ENCODE data around the gene EEF1E1. TPM values are rescaled to one million over a fixed set of nuclear protein-coding genes. Genes with fewer than 3 reads are reported as not detected.

Gene EEF1E1
- total RNA-seq, 1 donor from 2014 or later = 119 TPM

DNA sequence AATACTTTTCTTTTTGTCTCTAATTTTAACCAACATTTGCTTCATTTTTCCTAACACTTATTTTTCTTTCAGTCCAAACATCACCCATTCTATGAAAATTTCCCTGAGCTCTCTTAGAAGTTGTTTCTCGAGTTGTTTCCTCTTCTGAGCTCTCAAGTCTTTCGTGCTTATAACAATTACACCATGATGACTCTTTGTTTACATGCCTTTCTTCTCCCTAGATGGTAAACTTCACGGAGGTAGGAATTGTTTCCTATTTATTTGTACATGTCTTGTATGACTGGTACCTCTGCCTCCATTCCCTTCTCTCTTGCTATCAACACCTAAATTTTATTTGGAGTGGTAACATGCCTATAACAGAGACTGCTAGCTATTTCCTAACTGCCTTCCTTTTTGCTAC, 44.6 kb downstream of the EEF1E1 start:
- no peak overlapping the region for H3K27ac Mint-ChIP-seq
- H4K20me1 ChIP-seq (ENCODE audit: low read depth) = no peaks in the 10 kb centered on the region
- H3K27me3 Mint-ChIP-seq (ENCODE audit: insufficient read depth, low read depth) = no peaks in the 10 kb centered on the region
- H3K4me3 ChIP-seq = no peak overlapping the region
- no peak overlapping the region for H3K4me3 Mint-ChIP-seq
- no peaks in the 10 kb centered on the region for H3F3A ChIP-seq (ENCODE audit: low read depth)
- H2AFZ ChIP-seq (replicated peaks) = no peak overlapping the region
- H3K36me3 ChIP-seq = no peaks in the 10 kb centered on the region
- no peaks in the 10 kb centered on the region for H3K9me3 Mint-ChIP-seq
- no peaks in the 10 kb centered on the region for H3K9me3 ChIP-seq (ENCODE audit: low read depth)
- H3K4me1 Mint-ChIP-seq = peaks cover 3% of the 10 kb centered on the region
- no peaks in the 10 kb centered on the region for H3K27me3 ChIP-seq
- peaks cover 1% of the 10 kb centered on the region for H3K4me1 ChIP-seq
- H3K36me3 Mint-ChIP-seq = peaks cover 19% of the 10 kb centered on the region
- no peak overlapping the region for H3K4me2 ChIP-seq
- H3K79me2 ChIP-seq (ENCODE audit: low read depth) = peaks cover 4% of the 10 kb centered on the region
- no peak overlapping the region for H3K9ac ChIP-seq
- no peak for TF ChIP-seq EZH2 (IDR thresholded peaks at IDR 0.05)
- TF ChIP-seq, protein P1, sequence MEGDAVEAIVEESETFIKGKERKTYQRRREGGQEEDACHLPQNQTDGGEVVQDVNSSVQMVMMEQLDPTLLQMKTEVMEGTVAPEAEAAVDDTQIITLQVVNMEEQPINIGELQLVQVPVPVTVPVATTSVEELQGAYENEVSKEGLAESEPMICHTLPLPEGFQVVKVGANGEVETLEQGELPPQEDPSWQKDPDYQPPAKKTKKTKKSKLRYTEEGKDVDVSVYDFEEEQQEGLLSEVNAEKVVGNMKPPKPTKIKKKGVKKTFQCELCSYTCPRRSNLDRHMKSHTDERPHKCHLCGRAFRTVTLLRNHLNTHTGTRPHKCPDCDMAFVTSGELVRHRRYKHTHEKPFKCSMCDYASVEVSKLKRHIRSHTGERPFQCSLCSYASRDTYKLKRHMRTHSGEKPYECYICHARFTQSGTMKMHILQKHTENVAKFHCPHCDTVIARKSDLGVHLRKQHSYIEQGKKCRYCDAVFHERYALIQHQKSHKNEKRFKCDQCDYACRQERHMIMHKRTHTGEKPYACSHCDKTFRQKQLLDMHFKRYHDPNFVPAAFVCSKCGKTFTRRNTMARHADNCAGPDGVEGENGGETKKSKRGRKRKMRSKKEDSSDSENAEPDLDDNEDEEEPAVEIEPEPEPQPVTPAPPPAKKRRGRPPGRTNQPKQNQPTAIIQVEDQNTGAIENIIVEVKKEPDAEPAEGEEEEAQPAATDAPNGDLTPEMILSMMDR (IDR thresholded peaks at IDR 0.05) = no peak
- TF ChIP-seq EZH2phosphoT487 (IDR thresholded peaks at IDR 0.05) = no peak
- no peak for DNase-seq (ENCODE audit: low spot score)
- no peak overlapping the region for H3K27ac ChIP-seq

DNA sequence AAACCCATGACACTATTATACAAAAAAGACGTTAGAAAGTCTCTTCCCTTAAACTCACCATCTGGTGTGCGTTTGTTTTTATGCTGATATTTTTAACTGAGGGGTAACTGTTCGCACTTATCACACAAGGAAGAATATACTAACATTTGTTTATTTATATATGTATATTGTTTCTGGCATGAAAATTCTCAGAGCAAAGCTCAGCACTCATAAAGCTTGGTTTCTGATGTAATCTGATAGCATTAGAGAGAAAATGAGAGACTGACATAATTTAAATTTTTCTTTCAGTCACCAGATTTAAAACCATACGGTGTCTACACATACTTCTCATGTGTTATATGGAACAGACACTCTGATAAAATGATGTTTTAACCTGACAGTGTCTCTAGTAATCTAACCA, 45.1 kb downstream of the EEF1E1 start:
- Histone ChIP-seq H3K27ac (no peak overlapping the region), H3K4me3 (no peak overlapping the region), H3K4me2 (no peak overlapping the region), H3K4me1 (no peaks in the 10 kb centered on the region), H3K36me3 (no peaks in the 10 kb centered on the region), H3F3A (ENCODE audit: low read depth) (no peaks in the 10 kb centered on the region), H3K9ac (no peak overlapping the region), H4K20me1 (ENCODE audit: low read depth) (no peaks in the 10 kb centered on the region), H3K9me3 (ENCODE audit: low read depth) (no peaks in the 10 kb centered on the region), H3K27me3 (no peaks in the 10 kb centered on the region), H2AFZ (replicated peaks) (no peak overlapping the region), H3K79me2 (ENCODE audit: low read depth) (no peaks in the 10 kb centered on the region)
- H3K4me1 Mint-ChIP-seq = no peaks in the 10 kb centered on the region
- no peak overlapping the region for H3K4me3 Mint-ChIP-seq
- no peak overlapping the region for H3K27ac Mint-ChIP-seq
- no peak for TF ChIP-seq EZH2phosphoT487 (IDR thresholded peaks at IDR 0.05)
- no peak for TF ChIP-seq EZH2 (IDR thresholded peaks at IDR 0.05)
- TF ChIP-seq, protein P1 (IDR thresholded peaks at IDR 0.05) = no peak
- no peaks in the 10 kb centered on the region for H3K9me3 Mint-ChIP-seq
- H3K27me3 Mint-ChIP-seq (ENCODE audit: insufficient read depth, low read depth) = no peaks in the 10 kb centered on the region
- DNase-seq (ENCODE audit: low spot score) = no peak
- H3K36me3 Mint-ChIP-seq = peaks cover 19% of the 10 kb centered on the region

DNA sequence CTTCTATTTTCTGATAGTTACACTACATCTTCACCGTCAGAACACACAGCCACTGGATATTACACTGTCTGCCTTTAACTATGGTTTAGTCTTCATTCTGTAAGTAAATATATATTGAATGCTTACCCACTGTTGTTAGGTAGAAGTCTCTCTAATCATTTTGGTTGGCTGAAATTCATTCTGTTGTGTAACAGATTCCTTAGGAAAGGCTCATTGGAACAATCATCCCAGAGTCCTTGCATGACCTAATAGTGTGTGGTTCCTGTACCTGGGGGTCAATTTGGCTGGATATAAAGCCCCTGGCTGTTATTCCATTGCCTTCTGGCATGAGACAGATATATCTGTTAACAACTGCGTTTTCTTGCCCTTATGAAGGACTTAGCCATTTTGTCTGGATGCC, 48.1 kb downstream of the EEF1E1 start:
- Histone ChIP-seq H3K9ac (no peak overlapping the region), H3K36me3 (no peaks in the 10 kb centered on the region), H3K4me3 (no peak overlapping the region), H3K79me2 (ENCODE audit: low read depth) (no peaks in the 10 kb centered on the region), H2AFZ (replicated peaks) (no peak overlapping the region), H3K9me3 (ENCODE audit: low read depth) (no peaks in the 10 kb centered on the region), H3K27ac (no peak overlapping the region), H3K27me3 (no peaks in the 10 kb centered on the region), H3K4me2 (no peak overlapping the region), H3F3A (ENCODE audit: low read depth) (no peaks in the 10 kb centered on the region), H4K20me1 (ENCODE audit: low read depth) (no peaks in the 10 kb centered on the region), H3K4me1 (no peaks in the 10 kb centered on the region)
- TF ChIP-seq EZH2 (IDR thresholded peaks at IDR 0.05) (no peak), EZH2phosphoT487 (IDR thresholded peaks at IDR 0.05) (no peak)
- TF ChIP-seq, protein P1 (IDR thresholded peaks at IDR 0.05) = no peak
- H3K36me3 Mint-ChIP-seq = peaks cover 29% of the 10 kb centered on the region
- peaks cover 3% of the 10 kb centered on the region for H3K9me3 Mint-ChIP-seq
- H3K27ac Mint-ChIP-seq = no peak overlapping the region
- no peaks in the 10 kb centered on the region for H3K4me1 Mint-ChIP-seq
- H3K27me3 Mint-ChIP-seq (ENCODE audit: insufficient read depth, low read depth) = no peaks in the 10 kb centered on the region
- no peak for DNase-seq (ENCODE audit: low spot score)
- no peak overlapping the region for H3K4me3 Mint-ChIP-seq

Data from neural progenitor cell (in vitro differentiated cells).